ENCODE data around the gene PRKAR1B.
"Not testable (repeated sequence)": the region's sequence is repeated elsewhere in the genome, so short reads cannot be mapped to it uniquely, and the experiment has no call there.

PRKAR1B gene

DNA sequence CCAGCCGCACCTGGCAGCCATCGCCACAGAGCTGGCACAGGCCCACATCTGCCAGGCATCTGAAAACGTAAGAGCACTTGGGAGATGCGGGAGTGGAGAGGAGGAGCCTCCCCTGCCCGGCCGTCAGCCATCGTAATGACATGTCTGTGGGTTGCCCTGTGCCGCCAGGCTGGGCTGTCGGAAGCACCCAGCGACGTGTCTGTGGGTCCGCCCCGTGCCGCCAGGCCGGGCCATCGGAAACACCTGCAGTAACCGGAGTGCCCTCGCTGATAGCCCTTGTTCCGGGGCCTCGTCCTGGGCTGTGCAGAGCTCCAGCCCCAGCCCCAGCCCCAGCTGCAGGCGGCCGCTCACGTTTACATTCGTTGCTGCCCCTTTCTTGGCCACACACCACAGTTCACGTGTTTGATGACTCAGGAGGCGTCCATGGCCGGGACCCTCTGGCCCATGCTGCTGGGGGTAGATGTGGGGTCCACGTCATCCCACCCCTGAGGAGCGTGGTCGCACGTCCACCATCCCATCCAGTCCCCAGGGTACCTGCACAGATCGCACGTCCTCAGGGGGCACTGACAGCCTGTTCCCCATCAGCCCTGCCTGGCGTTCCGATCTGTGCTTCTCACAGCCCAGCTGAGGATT is 30.0 kb upstream of the PRKAR1B start:
- no peak for DNase-seq (ENCODE audit: low read depth)

DNA sequence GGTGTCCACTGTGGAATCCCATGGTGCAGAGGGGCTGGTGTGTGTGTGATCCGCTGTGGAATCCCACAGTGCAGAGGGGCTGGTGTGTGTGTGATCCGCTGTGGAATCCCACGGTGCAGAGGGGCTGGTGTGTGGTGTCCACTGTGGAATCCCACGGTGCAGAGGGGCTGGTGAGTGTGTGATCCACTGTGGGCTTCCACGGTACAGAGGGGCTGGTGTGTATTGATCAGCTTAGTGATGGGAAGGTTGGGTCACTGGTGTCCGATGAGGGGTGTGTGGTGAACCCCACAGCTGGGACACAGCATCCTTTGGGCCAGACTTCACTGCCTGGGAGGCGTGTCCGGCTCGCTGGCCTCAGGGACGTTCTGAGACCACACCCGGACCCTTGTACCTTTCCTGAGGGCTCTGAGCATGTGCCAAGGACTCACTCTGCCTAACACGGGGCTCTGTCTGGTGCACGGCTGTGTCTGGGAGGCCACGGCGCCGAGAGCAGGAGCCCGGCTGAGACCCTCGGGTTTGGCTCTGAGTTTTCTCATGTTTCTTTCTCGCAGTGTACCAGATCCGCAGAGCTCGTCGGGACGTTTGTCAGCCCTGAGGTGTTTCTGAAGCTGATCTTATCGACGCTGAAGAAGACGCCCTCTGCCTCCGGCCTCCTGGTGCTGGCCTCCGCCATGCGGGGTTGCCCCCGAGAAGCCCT is 29.3 kb upstream of the PRKAR1B start:
- DNase-seq (ENCODE audit: low read depth): no peak

DNA sequence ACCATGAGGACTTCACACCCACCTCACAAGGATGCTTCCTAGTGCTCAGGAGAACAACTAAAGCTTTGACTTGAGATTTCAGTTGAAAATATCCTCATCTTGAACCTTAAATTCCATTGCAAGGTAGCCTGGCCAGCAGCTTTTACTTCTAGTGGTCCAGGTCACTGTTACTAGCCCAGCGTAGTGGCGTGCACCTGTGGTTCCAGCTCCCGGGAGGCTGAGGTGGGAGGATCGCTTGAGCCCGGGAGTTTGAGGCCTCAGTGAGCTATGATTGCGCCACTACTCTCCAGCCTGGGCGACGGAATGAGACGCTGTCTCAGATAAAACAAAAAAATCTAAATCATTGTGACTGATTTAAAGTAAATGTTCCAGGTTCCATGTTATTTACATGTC is 28.3 kb upstream of the PRKAR1B start:
- no peak for DNase-seq (ENCODE audit: low read depth)

DNA sequence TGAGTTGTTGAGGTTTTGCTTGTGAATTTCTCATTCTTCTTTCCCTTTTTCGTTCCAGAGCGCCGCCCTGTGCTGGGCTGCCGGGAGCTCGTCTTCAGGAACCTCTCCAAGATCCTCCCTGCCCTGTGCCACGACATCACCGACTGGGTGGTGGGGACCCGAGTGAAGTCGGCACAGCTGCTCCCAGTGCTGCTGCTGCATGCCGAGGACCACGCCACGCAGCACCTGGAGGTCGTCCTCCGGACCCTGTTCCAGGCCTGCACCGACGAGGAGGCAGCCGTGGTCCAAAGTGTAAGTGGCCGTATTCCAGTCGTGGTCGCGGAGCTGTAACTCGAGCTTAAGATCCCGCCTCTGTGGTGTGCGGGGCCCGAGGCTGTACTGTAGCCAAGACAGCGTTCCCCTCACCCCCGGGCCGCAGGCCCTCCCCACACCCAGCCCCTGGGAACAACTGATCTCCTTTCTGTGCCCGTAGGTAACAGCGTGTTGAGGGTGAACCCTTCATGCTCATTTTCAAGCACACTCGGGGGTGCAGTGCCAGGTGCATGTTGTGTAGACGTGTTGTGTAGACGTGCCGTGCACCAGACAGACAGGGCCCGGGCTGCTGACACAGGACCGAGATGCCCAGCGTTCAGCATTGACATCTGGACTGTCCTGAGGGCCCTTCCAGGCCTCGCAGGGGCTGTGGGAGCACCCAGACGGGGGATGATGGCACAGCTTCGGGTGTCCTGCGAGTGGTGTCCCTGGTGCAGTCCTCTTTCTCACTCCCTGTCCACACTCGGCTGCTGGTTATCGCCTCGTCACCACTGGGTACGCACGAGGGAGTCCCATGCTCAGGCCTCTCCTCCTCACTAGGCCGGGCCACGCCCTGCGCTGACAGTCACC is 27.7 kb upstream of the PRKAR1B start:
- no peak for DNase-seq (ENCODE audit: low read depth)

DNA sequence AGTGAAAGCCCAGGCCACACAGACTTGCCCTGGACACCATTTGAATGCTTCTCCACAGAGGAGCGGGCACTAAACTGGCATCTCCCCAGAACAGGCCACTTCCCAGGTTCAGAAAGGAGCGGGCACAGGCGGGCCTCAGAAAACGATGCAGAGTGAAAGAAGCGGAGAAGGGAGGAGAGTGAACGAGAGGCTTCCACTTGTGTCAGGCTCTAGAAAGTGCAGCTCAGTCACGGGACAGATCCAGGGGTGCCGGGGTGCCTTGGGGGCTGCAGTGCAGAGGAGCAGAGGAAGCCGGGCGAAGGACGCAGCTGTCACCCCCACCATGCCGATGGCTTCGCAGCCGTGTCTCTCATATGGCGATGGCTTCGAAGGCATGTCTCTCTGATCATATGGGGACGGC is 26.1 kb upstream of the PRKAR1B start:
- DNase-seq (ENCODE audit: low read depth): no peak

DNA sequence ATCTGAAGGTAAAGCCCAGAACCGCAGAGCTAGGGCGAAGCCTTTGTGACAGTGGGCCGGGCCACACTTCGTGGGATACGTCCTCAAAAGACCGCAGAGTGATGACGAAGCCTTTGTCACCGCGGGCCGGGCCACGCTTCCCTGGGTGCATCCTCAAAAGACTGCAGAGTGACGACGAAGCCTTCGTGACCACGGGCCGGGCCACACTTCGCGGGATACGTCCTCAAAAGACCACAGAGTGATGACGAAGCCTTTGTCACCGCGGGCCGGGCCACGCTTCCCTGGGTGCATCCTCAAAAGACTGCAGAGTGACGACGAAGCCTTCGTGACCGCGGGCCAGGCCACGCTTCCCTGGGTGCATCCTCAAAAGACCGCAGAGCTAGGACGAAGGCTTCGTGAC is 25.2 kb upstream of the PRKAR1B start:
- not testable (repeated sequence) for DNase-seq (ENCODE audit: low read depth)

DNA sequence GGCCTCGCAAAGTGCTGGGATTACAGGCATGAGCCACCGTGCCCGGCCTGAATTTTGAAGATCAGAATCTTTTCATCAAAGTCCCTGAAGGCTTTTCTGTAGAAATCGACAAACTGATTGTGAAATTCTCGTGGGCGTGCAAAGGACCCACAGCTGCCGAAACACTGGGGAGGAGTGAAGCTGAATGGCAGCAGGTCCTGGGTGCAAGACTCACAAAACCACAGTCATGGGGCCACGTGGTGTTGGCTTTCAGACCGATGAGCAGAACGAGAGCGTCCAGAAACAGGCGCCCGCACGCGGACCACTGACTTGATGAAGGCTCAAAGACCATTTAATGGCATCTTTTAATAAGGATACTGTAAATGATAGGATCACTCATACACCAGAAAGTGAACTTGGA is 24.7 kb upstream of the PRKAR1B start:
- DNase-seq (ENCODE audit: low read depth): no peak

DNA sequence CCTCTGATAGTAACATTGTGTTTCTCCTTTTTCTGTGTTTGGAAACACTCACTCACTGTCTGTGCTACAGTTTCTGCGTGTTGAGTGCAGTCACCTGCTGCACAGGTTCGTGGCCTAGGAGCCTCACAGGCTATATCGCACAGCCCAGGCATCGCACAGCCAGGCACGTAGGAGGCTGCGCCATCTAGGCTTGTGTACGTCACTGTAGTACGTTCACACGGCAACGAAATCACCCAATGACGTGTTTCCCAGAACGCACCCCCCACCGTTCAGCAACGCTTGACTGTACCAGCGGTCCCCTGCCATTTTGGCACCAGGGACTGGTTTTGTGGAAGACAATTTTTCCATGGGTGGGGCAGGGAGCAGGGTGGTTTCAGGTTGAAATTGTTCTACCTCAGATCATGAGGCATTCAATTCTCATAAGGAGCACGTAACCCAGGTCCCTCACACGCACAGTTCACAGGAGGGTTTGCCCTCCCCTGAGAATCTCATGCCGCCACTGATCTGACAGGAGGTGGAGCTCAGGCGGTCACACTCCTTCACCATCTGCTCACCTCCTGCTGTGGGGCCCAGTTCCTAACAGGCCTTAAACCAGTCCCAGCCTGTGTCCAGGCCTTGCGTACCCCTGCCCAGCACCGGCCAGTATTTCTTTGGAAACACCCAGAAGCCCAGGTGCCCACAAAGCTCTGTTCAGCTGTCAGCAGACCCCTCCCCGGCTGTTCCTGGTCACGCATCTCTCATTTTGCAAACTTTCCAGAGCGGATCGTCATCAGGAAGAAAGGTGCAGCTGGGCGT is 23.2 kb upstream of the PRKAR1B start:
- DNase-seq (ENCODE audit: low read depth): no peak

DNA sequence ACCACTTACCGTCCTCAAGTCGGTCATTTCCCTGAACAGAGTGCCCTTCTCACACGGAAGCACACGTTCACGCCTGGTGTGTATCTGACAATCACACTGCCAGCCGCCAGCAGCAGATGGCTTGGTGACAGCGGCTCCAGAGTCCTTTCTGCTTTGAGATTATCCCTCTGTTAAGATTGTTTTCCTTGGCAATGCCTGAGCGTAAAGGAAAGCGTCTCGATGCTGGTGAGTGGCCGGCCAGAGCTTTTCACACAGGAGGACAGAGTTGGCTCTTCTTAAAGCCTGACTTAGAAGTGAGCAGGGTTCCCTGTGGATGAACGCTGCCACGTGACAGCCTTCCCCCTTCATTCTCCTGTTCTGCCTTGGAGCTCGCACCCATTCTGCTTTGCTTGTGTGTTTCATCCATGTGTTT is 22.1 kb upstream of the PRKAR1B start:
- no peak for DNase-seq (ENCODE audit: low read depth)

DNA sequence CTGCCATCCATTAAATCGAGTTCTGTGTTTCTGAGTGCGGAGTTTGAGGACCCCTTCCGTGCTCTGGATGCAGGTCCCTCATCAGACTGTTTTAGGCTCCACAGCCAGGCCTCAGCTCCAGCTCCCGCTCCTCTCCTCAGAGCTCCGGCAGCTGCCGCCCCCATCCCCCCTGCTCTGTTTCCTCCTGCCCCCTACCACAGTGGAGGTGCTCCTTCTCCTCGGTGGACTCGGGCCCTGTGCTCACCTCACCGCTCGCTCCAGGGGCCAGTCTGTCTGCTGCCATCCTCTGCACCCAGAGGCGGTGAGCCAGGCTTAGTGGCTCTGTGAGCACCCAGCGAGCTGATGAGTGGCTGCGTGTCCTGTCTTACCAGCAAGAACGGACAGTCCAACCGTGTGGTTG is 21.4 kb upstream of the PRKAR1B start:
- DNase-seq (ENCODE audit: low read depth): no peak

DNA sequence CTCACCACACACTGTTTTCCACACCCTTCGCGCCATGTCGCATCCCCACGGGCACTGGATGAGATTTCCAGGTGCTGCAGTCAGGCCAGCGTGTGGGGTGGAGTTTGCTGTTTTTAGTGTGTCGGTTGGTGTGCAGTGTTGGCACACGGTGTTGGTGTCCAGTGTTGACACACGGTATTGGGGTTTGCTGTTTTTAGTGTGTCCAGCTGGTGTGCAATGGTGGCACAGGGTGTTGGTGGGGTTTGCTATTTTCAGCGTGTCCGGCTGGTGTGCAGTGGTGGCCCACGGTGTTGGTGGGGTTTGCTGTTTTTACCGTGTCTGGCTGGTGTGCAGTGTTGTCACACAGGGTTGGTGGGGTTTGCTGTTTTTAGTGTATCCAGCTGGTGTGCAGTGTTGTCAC is 20.1 kb upstream of the PRKAR1B start:
- no peak for DNase-seq (ENCODE audit: low read depth)

DNA sequence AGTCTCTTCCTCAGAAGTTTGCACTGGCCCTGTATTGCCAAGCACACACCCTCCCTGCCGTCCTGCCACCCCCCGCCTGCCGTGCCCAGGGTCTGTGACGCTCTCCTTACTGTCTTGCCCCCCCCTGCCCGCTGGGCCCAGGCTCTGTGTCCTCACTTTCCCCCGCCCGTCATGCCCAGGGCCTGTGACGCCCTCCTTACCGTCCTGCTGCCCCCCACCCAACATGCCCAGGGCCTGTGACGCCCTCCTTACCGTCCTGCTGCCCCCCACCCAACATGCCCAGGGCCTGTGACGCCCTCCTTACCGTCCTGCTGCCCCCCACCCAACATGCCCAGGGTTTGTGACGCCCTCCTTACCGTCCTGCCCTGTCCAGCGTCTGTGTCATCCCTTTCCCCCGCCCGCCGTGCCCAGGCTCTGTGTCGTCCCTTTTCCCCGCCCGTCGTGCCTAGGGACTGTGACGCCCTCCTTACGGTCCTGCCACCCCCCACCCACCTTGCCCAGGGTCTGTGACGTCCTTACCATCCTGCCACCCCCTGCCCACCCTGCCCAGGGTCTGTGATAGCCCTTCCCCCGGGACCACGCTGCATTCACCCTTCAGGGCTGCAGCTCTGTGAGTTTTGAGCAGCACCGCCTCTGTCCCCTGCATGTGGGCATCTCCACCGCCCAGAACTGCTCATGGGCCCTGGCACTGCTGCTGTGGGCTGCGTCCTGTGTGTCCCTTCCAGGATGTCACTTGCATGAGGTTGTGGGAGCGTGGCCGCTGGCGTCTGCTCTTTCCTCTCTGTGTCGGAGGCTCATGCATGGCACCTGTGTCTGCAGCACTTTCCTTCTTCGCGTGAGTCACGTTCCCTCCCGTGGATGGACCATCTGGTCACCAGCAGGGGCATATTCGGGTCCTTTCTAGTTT is 19.3 kb upstream of the PRKAR1B start:
- DNase-seq (ENCODE audit: low read depth): no peak

DNA sequence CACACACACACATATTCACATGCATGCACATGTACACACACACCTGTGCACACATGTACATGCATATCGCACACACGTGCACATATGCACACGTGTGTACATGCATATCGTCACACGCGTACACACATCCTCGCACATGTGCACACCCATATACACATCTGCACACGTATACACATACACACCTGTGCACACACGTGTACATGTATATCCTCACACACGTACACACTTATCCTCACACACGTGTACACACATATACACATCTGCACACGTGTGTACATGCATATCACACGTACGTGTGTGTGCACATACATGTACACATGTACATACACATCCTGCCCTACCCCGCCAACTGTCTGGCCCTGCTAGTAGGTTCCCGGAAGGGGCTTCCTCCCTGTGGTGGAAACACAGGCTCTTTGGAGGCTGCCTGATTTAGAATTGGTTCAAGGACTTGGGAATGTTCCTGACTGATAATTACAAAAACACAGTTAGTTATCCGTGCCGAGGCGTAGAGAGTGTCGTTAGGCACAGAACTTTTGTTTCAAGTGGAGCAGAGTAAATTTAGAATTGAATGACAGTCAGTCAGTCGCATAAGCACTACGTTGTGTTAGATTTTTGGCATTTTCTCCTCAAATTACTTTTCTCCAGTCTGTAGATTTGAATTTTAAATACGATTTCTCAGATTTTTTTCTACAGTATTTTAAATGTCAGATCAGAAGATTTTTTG is 18.5 kb upstream of the PRKAR1B start:
- no peak for DNase-seq (ENCODE audit: low read depth)

DNA sequence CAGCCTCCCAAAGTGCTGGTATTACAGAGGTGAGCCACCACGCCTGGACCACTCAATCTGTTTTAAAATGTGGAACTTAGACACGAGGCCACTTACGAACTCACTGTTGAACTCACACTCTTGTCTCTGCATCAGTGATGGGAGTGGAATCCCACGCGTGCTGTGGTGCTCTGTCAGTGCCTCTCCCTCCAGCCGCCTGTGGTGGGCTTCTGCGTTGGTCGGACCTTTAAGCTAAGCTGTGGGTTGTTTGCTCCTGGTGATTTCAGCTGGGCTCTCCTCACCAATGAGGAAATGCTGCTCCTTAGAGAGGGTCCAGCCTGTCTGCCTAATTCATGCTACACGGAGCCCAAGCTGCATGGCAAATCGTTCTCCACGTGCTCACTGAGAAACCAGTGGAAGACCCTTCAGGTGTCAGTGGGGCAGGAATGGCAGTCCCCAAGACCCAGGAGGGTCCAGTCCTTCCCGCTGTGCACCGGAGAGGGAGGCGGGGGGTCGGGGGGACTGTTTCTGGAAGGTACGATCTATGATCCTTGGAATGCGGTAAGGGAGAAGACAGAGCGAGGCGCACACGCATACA is 17.9 kb upstream of the PRKAR1B start:
- DNase-seq (ENCODE audit: low read depth): no peak

DNA sequence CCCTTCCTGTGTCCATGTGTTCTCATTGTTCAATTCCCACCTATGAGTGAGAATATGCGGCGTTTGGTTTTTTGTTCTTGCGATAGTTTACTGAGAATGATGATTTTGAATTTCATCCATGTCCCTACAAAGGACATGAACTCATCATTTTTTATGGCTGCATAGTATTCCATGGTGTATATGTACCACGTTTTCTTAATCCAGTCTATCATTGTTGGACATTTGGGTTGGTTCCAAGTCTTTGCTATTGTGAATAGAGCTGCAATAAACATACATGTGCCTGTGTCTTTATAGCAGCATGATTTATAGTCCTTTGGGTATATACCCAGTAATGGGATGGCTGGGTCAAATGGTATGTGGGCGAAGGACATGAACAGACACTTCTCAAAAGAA is 17.0 kb upstream of the PRKAR1B start:
- DNase-seq (ENCODE audit: low read depth): not testable (repeated sequence)

DNA sequence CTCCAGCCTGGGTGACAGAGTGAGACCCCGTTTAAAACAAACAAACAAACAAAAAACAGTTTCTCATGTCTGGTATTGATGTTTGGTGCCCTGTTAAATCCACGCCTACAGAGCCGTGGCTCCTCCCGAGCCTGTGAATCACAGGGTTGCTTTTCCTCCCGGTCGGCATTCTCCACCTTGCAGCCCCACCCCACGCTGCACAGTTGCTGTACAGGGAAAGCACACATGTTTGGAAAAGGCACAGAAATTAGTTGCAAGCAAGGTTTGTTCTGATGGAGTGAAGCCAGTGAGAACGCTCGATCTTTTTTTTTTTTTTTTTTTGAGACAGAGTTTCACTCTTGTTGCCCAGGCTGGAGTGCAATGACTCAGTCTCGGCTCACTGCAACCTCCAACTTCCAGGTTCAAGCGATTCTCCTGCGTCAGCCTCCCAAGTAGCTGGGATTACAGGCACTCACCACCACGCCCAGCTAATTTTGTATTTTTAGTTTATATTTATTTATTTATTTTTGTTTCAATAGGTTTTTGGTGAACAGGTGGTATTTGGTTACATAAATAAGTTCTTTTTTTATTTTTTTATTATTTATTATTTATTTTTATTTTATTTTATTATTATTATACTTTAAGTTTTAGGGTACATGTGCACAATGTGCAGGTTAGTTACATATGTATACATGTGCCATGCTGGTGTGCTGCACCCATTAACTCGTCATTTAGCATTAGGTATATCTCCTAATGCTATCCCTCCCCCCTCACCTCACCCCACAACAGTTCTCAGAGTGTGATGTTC is 16.5 kb upstream of the PRKAR1B start:
- not testable (repeated sequence) for DNase-seq (ENCODE audit: low read depth)

DNA sequence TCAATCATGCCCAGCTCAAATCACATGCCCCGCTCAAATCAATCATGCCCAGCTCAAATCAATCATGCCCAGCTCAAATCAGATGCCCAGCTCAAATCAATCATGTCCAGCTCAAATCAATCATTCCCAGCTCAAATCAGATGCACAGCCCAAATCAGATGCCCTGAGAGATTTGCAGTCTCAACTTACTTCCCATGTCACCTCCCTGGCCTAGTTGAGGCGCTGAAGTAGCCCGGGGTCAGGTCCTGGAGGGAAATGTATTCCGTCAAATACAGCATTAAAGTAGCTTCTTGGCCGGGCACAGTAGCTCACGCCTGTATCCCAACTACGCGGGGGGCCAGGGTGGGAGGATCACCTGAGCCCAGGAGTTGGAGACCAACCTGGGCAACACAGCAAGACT is 15.7 kb upstream of the PRKAR1B start:
- DNase-seq (ENCODE audit: low read depth): no peak

DNA sequence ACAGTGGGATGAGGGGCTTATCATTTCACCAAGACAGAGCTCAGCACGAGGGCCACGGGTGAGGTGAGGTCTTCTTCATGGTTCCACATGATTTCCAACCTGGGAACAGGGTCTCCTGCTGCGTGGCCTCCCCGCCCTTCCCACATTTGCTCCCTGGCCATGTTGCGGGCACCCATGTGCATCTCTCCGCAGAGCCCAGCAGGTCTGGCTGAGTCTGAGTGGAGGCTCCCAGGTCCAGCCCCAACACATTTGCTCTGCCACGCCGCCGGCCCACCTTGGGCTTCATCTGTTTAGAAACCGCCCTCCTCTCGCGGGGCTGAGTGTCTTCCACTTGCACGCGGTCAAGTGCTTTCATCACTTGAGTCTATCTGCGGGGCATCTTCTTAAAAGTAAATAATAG is 14.8 kb upstream of the PRKAR1B start:
- DNase-seq (ENCODE audit: low read depth): no peak

DNA sequence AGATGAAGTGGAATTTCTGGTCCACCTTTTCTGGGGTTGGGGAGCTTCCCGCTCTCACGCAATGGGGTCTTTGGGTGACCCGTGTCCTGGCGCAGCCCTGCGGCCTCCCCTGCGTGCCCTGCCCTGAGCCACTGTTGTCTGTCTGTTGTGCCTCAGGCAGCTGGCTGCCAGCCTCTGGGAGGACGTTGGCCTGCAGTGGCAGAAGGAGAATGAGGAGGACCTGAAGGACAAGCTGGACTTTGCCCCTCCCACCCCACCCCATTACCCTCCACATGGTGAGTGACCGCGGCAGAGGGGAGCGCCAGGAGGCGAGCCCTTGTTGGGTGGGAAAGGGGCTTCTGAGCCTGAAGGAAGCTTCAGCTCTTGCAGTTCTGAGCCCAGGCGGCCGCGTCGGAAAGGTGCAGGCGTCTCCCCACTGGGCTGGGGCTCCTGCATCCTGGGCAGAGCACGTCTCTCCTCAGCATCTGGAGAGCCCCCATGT is 14.2 kb upstream of the PRKAR1B start:
- no peak for DNase-seq (ENCODE audit: low read depth)
